Ovary (tissue), 9 donors: ENCODE results near the gene JPT2. TPM values are rescaled to one million over a fixed set of nuclear protein-coding genes. Genes with fewer than 3 reads are reported as not detected.

Experiments
- DNase-seq, 5 donors: peaks; one replicate each; pipeline ENCODE4 v3.0.0-alpha.2; 2019 to 2020
- H3K27ac ChIP-seq, 2 donors: fragments of 200-600 bp; one replicate each; pipeline versions ENCODE4 v1.5.1 to v1.8.0; 2019 to 2022
- H3K27me3 ChIP-seq: fragments of 200-600 bp; one replicate; pipeline ENCODE4 v1.8.0; 2022
- H3K36me3 ChIP-seq: fragments of 200-600 bp; sonication (generic); one replicate; pipeline ENCODE4 v1.5.1; 2019
- H3K4me1 ChIP-seq: one replicate; pipeline ENCODE4 v1.8.1; 2013; ENCODE audit warnings: mild to moderate bottlenecking, moderate library complexity; ENCODE audit not compliant: insufficient read depth
- H3K4me3 ChIP-seq: fragments of 200-600 bp; sonication (generic); one replicate; pipeline ENCODE4 v1.5.1; 2017
- H3K9me3 ChIP-seq, 2 donors: fragments of 200-600 bp in 1 of 2; sonication (generic) in 1 of 2; one replicate each; pipeline versions ENCODE4 v1.5.1 to v1.8.1; 2013 to 2019; ENCODE audit warnings: mild to moderate bottlenecking in 1 of 2, moderate library complexity in 1 of 2
- EP300 ChIP-seq: sonication (generic); formaldehyde crosslinking; IDR thresholded peaks from one replicate; pipeline ENCODE4 v1.6.1; 2017; ENCODE audit warnings: antibody characterized with exemption
- POLR2A ChIP-seq: fragments of 450-650 bp; IDR thresholded peaks from one replicate; pipeline ENCODE4 v1.6.1; 2017; ENCODE audit warnings: antibody characterized with exemption, mild to moderate bottlenecking, moderate library complexity
- WGBS, 3 donors: extraction: QIAGEN DNeasy Blood & Tissue Kit in 1 of 3; methylation state at CpG; one replicate each; pipeline versions ENCODE4 v1.1.5 to v1.1.7; 2013 to 2017; 5-methylcytosine and 5-hydroxymethylcytosine counted together
- intact Hi-C, 4 donors: fragments of 100-400 bp; cut with DNase I; formaldehyde crosslinking; loops; one replicate each; pipeline versions ENCODE4 v1.11.0 to v1.15.1; 2022 to 2023
- polyA plus RNA-seq, 2 donors: library from polyadenylated mRNA; stranded (reverse); fragments of 200-250 nt in 1 of 2; fragments of 350-450 nt in 1 of 2; fragmentation: Illumina TruSeq in 1 of 2; extraction: RNeasy Lipid Tissue Mini Kit (QIAGEN cat#74804) in 1 of 2; gene quantifications; one replicate each; pipeline ENCODE4 v1.2.3, GENCODE V29; 2013 to 2014
- total RNA-seq, 7 donors: library from RNA; depleted of rRNA in 2 of 7; stranded (reverse); fragments of >200 nt in 2 of 7; fragmentation: NEBNext Ultra II Directional in 3 of 7; extraction: Animal tissue kit (Norgen Biotek cat#: 25700) in 3 of 7; gene quantifications; one replicate each; pipeline versions ENCODE4 v1.1.0 to v1.2.4, GENCODE V29; 2016 to 2023
- TF ChIP-seq, protein P1 (sequence below), 3 donors: fragments of 450-650 bp in 2 of 3; fragments of 200-600 bp in 1 of 3; IDR thresholded peaks; one replicate each; pipeline versions ENCODE4 v1.5.1 to v1.8.0; 2016 to 2022; ENCODE audit warnings: antibody characterized with exemption in 3 of 3, mild to moderate bottlenecking in 1 of 3
- donor health status: DM: no; HTN: no; CAD: no; lungs with moderate emphysema.
- donor health status: DM: no; HTN: no; CAD: no.
- donor health status: Bipolar disorder and iron deficiency.
- donor health status: DM: yes; HTN: yes; CAD: no.
- donor health status: DM: no; HTN: no; CAD: no.
- donor health status: DM: yes; HTN: yes; CAD: no.

The JPT2 gene
- total and polyA plus RNA-seq, 9 donors = 14.4 to 51.8 (median 44.1) TPM

DNA sequence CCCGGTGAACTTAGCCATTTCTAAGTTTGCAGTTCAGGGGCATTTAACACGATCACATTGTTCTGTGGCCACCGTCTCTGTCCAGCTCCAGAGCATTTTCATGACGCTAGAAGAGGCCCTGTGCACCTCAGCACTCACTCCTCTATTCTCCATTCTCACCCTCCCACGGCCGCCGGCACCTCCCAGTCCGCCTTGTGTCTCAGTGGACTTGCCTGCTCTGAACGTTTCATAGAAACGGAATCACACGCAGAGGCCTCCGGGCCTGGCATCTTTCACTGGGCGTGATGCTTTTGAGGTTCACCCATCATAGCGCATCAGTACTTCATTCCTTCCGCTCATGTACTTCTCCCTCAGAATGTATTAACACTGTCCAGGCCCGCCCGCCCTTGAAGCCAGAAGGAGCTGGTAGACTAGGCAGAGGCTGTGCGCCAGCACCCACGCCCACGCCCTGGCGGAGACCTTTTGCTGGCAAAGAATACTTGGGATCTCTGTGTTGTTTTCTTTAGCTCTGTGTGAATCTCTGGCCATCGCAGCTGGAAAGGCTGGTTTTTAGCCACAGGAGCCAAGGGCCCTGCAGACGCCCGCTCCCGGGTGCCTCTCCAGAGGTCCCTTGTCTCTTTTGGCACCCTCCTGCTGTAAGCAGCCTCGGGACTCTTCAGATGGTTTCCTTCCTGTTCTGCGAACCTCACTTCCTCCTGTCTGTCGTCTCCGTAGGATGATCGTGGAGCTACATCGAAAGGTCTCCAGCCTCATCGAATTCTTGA, 23.4 kb upstream of the JPT2 start:
- Histone ChIP-seq H3K4me3 (no peak overlapping the region), H3K4me1 (no peaks in the 10 kb centered on the region), H3K27ac (no peak overlapping the region), H3K9me3 (no peaks in the 10 kb centered on the region), H3K36me3 (no peaks in the 10 kb centered on the region), H3K27me3 (no peaks in the 10 kb centered on the region)
- TF ChIP-seq POLR2A = no peak
- TF ChIP-seq, protein P1, sequence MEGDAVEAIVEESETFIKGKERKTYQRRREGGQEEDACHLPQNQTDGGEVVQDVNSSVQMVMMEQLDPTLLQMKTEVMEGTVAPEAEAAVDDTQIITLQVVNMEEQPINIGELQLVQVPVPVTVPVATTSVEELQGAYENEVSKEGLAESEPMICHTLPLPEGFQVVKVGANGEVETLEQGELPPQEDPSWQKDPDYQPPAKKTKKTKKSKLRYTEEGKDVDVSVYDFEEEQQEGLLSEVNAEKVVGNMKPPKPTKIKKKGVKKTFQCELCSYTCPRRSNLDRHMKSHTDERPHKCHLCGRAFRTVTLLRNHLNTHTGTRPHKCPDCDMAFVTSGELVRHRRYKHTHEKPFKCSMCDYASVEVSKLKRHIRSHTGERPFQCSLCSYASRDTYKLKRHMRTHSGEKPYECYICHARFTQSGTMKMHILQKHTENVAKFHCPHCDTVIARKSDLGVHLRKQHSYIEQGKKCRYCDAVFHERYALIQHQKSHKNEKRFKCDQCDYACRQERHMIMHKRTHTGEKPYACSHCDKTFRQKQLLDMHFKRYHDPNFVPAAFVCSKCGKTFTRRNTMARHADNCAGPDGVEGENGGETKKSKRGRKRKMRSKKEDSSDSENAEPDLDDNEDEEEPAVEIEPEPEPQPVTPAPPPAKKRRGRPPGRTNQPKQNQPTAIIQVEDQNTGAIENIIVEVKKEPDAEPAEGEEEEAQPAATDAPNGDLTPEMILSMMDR (IDR thresholded peaks at IDR 0.05) = no peak
- TF ChIP-seq EP300 = no peak
- 80 to 87% (median 81%) methylated on average over 32 of the region's 32 CpGs for WGBS, 3 donors
- DNase-seq = no peak
- intact Hi-C loops = no loop called here

DNA sequence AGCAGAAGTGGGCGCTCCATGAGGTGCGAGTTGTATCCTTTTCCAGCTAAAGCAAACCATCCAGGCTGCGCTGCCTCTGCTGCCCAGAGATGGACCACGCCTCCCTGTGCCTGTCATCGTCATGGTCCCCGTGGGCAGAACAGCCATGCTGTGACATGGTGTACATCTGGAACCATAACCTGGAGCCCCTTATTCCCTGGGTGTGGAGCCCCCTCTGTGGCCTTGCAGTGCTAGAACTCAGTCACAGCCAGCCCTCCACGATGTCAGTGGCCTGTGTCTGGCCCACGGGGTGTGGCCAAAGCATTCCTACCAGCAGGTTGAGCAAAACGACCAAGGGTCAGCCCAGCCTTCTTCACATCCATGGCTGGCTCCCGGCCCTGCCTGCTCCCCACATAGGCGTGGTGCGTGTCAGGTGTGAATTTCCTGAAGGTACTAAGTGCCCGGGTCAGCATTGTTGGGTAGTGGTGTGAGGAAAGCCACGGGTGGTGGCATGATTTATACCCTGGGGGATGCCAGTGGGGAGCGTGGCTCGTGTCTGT, 22.7 kb upstream of the JPT2 start:
- WGBS, 3 donors = 78 to 88% (median 88%) methylated on average over 16 of the region's 16 CpGs
- no peaks in the 10 kb centered on the region for H3K36me3 ChIP-seq
- intact Hi-C loops = no loop called here

DNA sequence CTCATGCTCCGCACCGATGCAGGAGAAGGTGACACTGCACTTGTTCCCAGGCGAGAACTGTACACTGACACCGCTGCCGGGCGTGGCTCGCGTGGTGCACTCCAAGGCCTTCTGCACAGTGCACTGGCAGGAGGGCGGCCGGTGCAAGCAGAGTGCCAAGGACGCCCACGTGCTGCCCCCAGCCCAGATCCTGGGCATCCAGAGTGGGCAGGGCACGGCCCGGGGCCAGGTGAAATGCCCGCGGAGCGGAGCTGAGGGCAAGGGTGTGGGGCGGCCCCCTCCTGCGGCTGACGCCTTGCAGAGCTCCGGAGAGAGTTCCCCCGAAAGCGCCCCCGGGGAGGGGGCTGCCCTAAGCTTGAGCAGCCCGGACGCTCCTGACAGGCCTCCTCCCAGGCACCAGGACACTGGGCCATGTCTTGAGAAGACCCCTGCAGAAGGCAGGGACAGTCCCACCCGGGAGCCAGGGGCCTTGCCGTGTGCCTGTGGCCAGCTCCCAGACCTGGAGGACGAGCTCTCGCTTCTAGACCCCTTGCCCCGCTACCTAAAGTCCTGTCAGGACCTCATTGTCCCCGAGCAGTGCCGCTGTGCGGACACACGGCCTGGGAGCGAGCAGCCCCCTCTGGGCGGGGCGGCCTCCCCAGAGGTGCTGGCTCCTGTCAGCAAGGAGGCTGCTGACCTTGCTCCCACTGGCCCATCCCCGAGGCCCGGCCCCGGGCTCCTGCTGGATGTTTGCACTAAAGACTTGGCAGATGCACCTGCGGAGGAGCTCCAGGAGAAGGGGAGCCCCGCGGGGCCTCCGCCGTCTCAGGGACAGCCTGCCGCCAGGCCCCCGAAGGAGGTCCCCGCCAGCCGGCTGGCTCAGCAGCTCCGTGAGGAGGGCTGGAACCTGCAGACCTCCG, 21.9 kb upstream of the JPT2 start:
- Histone ChIP-seq H3K36me3 (no peaks in the 10 kb centered on the region), H3K4me1 (no peaks in the 10 kb centered on the region), H3K27me3 (no peaks in the 10 kb centered on the region), H3K9me3 (no peaks in the 10 kb centered on the region), H3K4me3 (no peak overlapping the region), H3K27ac (no peak overlapping the region)
- WGBS, 3 donors = 84 to 90% (median 86%) methylated on average over 50 to 52 of the region's 52 CpGs
- TF ChIP-seq, protein P1 (IDR thresholded peaks at IDR 0.05) = no peak
- TF ChIP-seq POLR2A (no peak), EP300 (no peak)
- intact Hi-C loops = no loop called here
- no peak for DNase-seq

More for the DNA sequence above, 22.7 kb upstream of the JPT2 start:
- H3K27ac ChIP-seq = no peak overlapping the region
- H3K4me1 ChIP-seq = no peaks in the 10 kb centered on the region
- no peak for DNase-seq
- H3K27me3 ChIP-seq = no peaks in the 10 kb centered on the region
- H3K9me3 ChIP-seq = no peaks in the 10 kb centered on the region
- H3K4me3 ChIP-seq = no peak overlapping the region
- TF ChIP-seq EP300 = no peak

DNA sequence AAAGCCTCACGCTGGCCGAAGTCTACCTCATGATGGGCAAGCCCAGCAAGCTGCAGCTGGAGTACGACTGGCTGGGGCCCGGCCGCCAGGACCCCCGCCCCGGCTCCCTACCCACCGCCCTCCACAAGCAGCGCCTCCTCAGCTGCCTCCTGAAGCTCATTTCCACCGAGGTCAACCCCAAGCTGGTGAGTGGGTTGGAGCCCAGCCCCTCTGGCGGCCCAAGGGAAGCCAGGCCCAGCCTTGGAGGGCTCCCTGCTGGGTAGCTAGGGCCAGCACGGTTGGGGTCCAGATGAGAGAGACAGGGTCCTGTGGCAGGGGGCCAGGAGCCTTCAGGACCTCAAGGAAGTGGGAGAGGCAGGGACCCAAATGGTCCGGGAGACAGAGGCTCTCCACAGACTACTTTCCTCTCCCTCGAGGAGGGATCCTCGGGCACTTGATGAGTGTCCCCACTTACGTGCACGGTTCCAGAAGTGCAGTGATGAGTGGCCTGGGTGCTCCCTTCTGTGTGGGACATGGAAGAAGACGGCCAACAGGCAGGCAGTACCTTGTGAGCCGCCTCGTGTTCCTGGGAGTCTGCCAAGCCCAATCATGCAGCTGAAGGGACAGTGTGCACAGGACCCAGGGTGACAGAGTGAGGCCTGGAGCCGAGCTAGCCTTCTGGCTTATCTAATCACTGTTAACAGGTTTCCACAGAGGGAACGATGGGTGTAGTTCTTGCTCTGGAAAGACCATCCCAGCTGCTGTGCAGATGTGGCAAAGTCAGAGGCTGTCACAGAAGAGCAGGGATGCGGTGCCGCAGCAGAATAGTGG, 21.1 kb upstream of the JPT2 start:
- no peak for DNase-seq
- H3K27me3 ChIP-seq = no peaks in the 10 kb centered on the region
- H3K27ac ChIP-seq = no peak overlapping the region
- 83 to 88% (median 84%) methylated on average over 24 of the region's 24 CpGs for WGBS, 3 donors
- H3K9me3 ChIP-seq = no peaks in the 10 kb centered on the region
- no peaks in the 10 kb centered on the region for H3K4me1 ChIP-seq
- no peaks in the 10 kb centered on the region for H3K36me3 ChIP-seq
- no peak overlapping the region for H3K4me3 ChIP-seq
- intact Hi-C loops = no loop called here
- TF ChIP-seq POLR2A = no peak
- no peak for TF ChIP-seq EP300
- TF ChIP-seq, protein P1 (IDR thresholded peaks at IDR 0.05) = no peak
